NCI-H1105 treated with DMSO at 0.1 percent for 48 hours (cell line): ENCODE data around the gene FAM20C.
"Not testable (repeated sequence)": the region's sequence is repeated elsewhere in the genome, so short reads cannot be mapped to it uniquely, and the experiment has no call there.

Experiments used
- DNase-seq: peaks from one replicate; lab custom pipeline; 2025; lab: John Stamatoyannopoulos, UW

The FAM20C gene

GRCh38 chr7:228610-229009 lies 36.2 kb downstream of the FAM20C start:
- no peak for DNase-seq

GRCh38 chr7:229184-229964 lies 37.0 kb downstream of the FAM20C start:
- DNase-seq, result no peak

- no peak for DNase-seq
Observed at GRCh38 chr7:230274-230673, 37.9 kb downstream of the FAM20C start.

GRCh38 chr7:231030-231857 lies 38.9 kb downstream of the FAM20C start:
- DNase-seq, result no peak

GRCh38 chr7:231858-232246 lies 39.5 kb downstream of the FAM20C start:
- DNase-seq, result no peak

GRCh38 chr7:232410-233248 lies 40.3 kb downstream of the FAM20C start:
- no peak for DNase-seq

GRCh38 chr7:233249-234035 lies 41.1 kb downstream of the FAM20C start:
- DNase-seq, result no peak

GRCh38 chr7:234051-234707 lies 41.8 kb downstream of the FAM20C start:
- no peak for DNase-seq

- DNase-seq, result no peak
Observed at GRCh38 chr7:234708-235553, 42.6 kb downstream of the FAM20C start.

GRCh38 chr7:235576-236395 lies 43.4 kb downstream of the FAM20C start:
- no peak for DNase-seq

- no peak for DNase-seq
Observed at GRCh38 chr7:236967-237366, 44.6 kb downstream of the FAM20C start.

- no peak for DNase-seq
Observed at GRCh38 chr7:237385-237784, 45.0 kb downstream of the FAM20C start.

GRCh38 chr7:240146-240676 lies 47.8 kb downstream of the FAM20C start:
- DNase-seq, result no peak

- DNase-seq, result no peak
Observed at GRCh38 chr7:240887-241421, 48.6 kb downstream of the FAM20C start.

- DNase-seq, result no peak
Observed at GRCh38 chr7:241513-241912, 49.1 kb downstream of the FAM20C start.

GRCh38 chr7:242826-243579 lies 50.6 kb downstream of the FAM20C start:
- DNase-seq, result not testable (repeated sequence)

- DNase-seq, result not testable (repeated sequence)
Observed at GRCh38 chr7:243580-243978, 51.2 kb downstream of the FAM20C start.

GRCh38 chr7:244974-245373 lies 52.6 kb downstream of the FAM20C start:
- DNase-seq, result no peak
